Tibial nerve (tissue), 4 donors: ENCODE data around the gene LRSAM1.

ENCODE experiments used
- CTCF ChIP-seq, 5 experiments: fragments of 200-600 bp in 3 of 5; fragments of 450-650 bp in 2 of 5; sonication (generic) in 3 of 5; IDR thresholded peaks; one replicate each; pipeline ENCODE4 v1.5.1; 2016 to 2019; ENCODE audit warnings: antibody characterized with exemption in 5 of 5, mild to moderate bottlenecking in 3 of 5, moderate library complexity in 2 of 5
- EP300 ChIP-seq, 2 donors: sonication (generic); formaldehyde crosslinking; IDR thresholded peaks; one replicate each; pipeline ENCODE4 v1.6.1; 2017; ENCODE audit warnings: antibody characterized with exemption in 2 of 2, mild to moderate bottlenecking in 1 of 2
- POLR2A ChIP-seq, 2 donors: fragments of 450-650 bp; IDR thresholded peaks; one replicate each; pipeline ENCODE4 v1.6.1; 2017; ENCODE audit warnings: antibody characterized with exemption in 2 of 2, mild to moderate bottlenecking in 2 of 2, moderate library complexity in 2 of 2

GRCh38 chr9:127523312-127523851 lies 72.1 kb downstream of the LRSAM1 start:
- TF ChIP-seq CTCF (IDR thresholded peaks at IDR 0.05) = peak in 3 of 5 experiments; percentile 17 to 24 (median 22)
- TF ChIP-seq POLR2A (IDR thresholded peaks at IDR 0.05) = no peak
- no peak for TF ChIP-seq EP300 (IDR thresholded peaks at IDR 0.05)
